T-helper 1 cell treated with Interleukin-12 subunit alpha and Interleukin-12 subunit beta and Interleukin-4 antibody, amounts not matched to agents 30 ng/mL and 1 ng/mL, for 36 hours (primary cell): ENCODE data around the gene AANAT. TPM values are rescaled to one million over a fixed set of nuclear protein-coding genes. Genes with fewer than 3 reads are reported as not detected.

ENCODE experiments used
- intact Hi-C: fragments of 100-400 bp; cut with micrococcal nuclease; formaldehyde crosslinking; loops from one replicate; pipeline ENCODE4 v1.15.1; 2024
- total RNA-seq: library from RNA; stranded (reverse); gene quantifications from 2 replicates; pipeline ENCODE4 v1.2.3, GENCODE V29; 2022

The AANAT gene
- total RNA-seq, 1 donor from 2014 or later: not detected

- intact Hi-C loops: loop anchor here (1.0 to 10.0 kb wide), 6 partner anchors 9 to 397 kb away; partner anchors contain the start of genes EXOC7 and UBE2O
Measured at GRCh38 chr17:76501827-76502307, 34.5 kb downstream of the AANAT start.

DNA sequence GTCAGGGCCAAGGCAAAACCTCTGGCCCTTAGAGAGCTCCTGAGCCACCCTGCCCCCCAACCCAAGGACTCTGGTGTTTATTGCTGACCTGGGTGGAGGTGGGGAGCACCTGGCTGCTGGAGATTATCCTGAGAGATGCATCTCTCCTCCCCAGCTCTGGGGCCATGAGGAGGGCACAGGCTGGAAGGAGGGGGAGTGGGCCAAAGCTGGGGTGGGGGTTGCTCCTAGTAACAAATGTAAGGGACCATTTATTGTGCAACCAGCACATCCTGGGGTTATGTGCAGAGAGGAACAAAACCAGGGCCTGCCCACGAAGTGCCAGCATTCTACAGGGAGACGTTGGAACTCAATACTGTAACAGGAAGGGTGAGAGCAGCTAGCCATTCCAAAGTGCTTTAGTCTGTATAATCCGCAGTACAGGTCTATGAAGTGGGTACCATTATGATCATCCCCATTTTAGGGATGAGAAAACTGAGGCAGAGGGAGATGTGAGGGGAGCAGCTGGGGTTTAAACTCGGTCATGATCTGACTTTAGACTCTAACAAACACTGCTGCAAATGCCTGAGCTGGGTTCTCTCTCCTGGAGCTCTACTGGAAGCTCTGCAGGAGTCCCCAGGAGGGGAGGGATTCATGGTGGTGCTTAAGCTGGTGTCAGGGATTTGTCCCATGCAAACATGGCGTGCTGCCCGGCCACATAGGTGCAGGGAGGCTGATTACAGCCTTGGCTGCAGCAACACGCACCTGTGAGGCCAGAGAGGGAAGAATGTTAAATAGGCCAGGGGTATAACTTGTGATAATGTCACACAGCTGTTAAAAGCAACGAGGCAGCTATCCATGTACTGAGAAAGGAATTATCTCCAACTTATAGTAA is 35.2 kb downstream of the AANAT start:
- intact Hi-C loops: loop anchor here (10.0 kb wide), 1 partner anchor 398 kb away; the partner anchor contains the start of gene EXOC7

GRCh38 chr17:76504117-76504516 is 36.7 kb downstream of the AANAT start:
- intact Hi-C loops: loop anchor here (10.0 kb wide), 1 partner anchor 399 kb away; the partner anchor contains the start of gene EXOC7

GRCh38 chr17:76506408-76507345 is 39.3 kb downstream of the AANAT start:
- intact Hi-C loops: loop anchor here (1.0 to 10.0 kb wide), 6 partner anchors 40 to 402 kb away; partner anchors contain the start of gene EXOC7

- intact Hi-C loops: loop anchor here (10.0 kb wide), 1 partner anchor 404 kb away; the partner anchor contains the start of gene EXOC7
Measured at GRCh38 chr17:76508472-76509063, 41.2 kb downstream of the AANAT start.

GRCh38 chr17:76510831-76511244 is 43.4 kb downstream of the AANAT start:
- intact Hi-C loops: no loop called here

- intact Hi-C loops: no loop called here
Measured at GRCh38 chr17:76511668-76512365, 44.4 kb downstream of the AANAT start.

DNA sequence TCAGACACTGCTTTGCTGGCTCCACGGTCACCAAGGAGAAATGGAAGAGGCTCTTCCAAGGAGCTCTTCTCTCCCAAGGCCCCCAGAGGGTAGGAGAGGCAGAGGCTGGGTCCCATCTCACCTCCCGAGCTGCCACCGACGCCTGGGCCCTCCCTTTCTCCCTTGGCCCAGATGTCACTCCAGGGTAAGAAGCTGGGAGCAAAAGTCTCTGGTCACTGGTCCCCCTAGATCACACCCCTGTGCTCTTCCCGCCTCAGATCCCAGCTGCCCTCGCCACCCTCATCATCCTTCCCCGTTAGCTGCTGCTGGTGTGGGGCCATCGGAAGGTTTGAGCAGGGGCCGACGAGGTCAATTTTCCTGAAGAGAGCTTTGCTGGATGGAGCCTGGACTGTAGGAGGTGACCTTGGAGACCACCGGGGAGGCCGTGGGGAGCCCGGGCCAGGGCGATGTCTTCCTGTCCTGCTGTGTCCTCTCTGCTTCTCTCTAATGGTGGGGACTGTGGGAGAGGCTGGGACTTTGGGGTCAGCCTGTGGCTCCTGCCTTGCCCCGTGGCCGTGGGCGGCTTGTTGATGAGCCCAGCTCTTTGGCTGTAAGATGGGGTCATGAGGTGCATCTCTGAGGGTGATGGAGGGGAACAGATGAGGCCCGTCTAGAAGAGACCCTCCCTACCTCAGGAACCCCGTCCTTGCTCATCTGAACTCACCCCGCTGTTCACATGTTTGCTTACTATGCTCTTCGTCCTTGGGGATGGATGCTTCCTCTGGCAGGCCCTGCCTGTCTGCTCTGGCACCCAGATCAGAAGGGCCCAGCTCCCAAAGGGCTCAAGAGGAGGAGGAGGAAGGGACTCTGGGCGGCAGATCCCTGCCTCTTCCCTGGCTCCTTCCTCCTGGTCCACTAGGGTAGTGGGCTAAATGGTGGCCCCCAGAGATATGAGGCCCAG is 45.2 kb downstream of the AANAT start:
- intact Hi-C loops: no loop called here

GRCh38 chr17:76513306-76513692 is 45.9 kb downstream of the AANAT start:
- intact Hi-C loops: no loop called here

DNA sequence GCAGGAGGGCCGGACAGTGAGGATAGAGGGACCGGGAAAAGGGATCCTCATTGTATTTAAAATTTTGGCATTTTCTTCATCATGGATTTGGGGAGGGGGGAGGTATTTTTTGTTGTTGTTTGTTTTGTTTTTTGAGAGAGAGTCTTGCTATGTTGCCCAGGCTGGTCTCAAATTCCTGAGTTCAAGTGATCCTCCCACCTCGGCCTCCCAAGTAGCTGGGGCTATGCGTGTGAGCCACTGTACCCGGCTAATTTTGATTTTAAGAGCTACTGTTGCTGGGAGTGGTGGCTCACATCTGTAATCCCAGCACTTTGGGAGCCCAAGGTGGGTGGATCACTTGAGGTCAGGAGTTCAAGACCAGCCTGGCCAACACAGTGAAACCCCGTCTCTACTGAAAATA is 47.0 kb downstream of the AANAT start:
- intact Hi-C loops: loop anchor here (2.0 kb wide), 1 partner anchor 200 kb away; no protein-coding TSS in a partner anchor

- intact Hi-C loops: loop anchor here (1.0 to 5.0 kb wide), 10 partner anchors 8 to 627 kb away; partner anchors contain the start of genes JMJD6, METTL23, RHBDF2 and SEC14L1
Measured at GRCh38 chr17:76515274-76515949, 48.0 kb downstream of the AANAT start.

DNA sequence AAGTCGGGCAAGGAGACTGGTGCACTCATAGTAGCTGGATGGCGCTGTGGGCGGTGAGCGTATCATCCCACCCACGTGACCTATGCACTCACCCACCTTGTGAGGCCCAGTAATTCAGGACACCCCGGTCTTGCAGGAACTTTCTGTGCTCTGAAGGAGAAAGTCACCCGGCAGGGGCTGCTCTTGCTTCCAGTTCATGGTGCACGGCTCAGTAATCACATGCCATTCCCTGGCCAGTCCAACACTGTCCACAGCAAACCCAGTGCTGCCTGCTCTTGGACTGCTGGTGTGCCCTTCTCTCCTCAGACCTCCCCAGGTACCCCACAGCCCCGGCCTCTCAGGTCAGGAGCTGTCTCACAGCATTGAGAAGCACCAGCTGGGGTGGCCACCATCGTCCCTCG is 50.2 kb downstream of the AANAT start:
- intact Hi-C loops: loop anchor here (5.0 kb wide), 1 partner anchor 625 kb away; the partner anchor contains the start of gene SEC14L1

DNA sequence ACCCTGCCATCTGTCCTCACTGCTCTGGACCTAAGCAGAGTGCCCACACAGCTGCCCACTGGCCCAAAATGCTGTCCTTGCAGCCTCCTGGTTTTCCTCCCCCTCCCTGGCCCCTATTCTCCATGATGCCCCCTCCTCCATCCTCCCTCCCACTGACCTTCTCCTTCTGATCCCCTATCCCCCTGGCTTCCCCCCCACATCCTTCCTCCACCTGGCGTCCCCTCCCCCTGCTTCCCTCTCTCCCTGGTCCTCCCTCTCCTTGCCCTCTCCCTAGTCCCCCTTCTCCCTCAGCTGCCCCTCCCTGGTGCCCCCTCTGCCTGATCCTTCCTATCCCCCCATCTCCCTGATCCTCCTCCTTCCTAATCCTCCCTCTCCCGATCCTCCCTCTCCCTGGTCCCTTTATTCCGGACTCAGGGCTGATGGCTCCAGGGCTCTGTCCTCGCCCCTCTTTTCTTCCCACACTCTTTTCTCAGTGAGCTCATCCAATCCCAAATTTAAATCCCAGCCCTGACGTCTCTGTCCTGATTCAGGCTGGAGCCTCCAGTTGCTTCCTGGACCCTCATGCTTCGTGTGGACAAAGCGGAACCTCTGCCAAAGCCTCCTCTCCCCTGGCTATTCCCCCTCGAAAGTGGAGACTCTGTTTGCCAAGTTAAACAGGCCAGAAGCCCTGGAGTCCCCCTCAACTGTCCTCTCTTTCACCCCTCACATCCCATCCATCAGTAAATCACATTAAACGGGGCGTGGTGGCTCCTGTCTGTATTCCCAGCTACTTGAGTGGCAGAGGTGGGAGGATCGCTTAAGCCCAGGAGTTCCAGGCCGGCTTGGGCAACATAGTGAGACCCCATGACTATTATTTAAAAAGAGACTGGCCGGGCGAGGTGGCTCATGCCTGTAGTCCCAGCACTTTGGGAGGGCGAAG is 51.9 kb downstream of the AANAT start:
- intact Hi-C loops: loop anchor here (5.0 kb wide), 1 partner anchor 623 kb away; the partner anchor contains the start of gene SEC14L1
